Neural progenitor cell (in vitro differentiated cells): ENCODE measurements around the gene KPNA6.
A peak's percentile ranks its signal among the peaks of the same experiment; 100 is the strongest.

ENCODE experiments used
- EZH2 ChIP-seq: fragments of 200-600 bp; sonication (generic); IDR thresholded peaks from 2 replicates; pipeline ENCODE4 v1.6.1; 2017; ENCODE audit warnings: antibody characterized with exemption, mild to moderate bottlenecking, moderate library complexity
- TF ChIP-seq, protein P1 (sequence below): fragments of 200-600 bp; sonication (generic); IDR thresholded peaks from 2 replicates; pipeline ENCODE4 v1.5.1; 2017; ENCODE audit warnings: antibody characterized with exemption, mild to moderate bottlenecking

DNA sequence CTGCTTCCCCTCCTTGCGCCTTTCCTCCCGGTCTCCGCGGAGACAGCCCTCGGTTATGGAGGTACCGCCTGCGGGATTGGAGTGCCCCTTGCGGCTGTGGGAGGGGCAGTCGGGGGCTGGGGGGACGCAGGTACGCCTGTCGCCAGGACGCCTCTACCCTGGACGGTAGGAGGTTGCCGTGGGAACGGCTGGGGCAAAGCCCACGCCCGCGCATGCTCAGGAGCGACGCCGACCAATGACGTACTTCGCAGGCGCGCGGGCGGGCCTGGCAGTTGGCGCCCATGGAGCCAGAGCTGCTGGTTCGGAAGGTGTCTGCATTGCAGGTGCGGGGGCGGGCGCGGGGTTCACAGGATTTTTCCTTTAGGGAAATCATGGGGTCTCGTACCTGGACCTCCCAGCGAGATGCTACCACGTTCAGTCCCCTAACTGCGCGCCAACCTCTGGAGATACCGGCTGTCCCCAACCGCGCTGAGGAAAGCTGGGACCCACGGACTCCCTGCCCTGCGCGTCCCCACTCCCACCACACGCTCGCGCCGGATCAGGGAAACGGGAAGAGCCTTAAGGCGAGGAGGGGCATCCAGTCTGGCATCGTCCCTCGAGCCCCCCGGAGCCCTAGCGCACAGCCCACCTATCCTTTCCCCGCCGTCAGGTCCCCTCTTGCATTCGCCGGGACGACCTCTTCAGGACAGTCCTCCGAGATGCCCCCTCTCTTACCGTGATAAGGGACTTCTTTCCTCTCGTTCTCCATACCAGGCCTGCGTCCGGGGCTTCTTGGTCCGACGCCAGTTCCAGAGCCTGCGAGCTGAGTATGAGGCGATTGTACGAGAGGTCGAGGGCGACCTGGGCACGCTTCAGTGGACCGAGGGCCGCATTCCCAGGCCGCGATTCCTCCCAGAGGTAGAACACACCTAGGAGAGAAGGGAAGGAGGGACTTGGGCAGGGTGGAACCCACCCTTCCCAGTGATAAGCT, 97.8 kb downstream of the KPNA6 start, which contains the start of gene IQCC:
- TF ChIP-seq, protein P1, sequence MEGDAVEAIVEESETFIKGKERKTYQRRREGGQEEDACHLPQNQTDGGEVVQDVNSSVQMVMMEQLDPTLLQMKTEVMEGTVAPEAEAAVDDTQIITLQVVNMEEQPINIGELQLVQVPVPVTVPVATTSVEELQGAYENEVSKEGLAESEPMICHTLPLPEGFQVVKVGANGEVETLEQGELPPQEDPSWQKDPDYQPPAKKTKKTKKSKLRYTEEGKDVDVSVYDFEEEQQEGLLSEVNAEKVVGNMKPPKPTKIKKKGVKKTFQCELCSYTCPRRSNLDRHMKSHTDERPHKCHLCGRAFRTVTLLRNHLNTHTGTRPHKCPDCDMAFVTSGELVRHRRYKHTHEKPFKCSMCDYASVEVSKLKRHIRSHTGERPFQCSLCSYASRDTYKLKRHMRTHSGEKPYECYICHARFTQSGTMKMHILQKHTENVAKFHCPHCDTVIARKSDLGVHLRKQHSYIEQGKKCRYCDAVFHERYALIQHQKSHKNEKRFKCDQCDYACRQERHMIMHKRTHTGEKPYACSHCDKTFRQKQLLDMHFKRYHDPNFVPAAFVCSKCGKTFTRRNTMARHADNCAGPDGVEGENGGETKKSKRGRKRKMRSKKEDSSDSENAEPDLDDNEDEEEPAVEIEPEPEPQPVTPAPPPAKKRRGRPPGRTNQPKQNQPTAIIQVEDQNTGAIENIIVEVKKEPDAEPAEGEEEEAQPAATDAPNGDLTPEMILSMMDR = peak; percentile 38
- no peak for TF ChIP-seq EZH2
